Measurements from ENCODE around the gene ATP10A.

Gene ATP10A

DNA sequence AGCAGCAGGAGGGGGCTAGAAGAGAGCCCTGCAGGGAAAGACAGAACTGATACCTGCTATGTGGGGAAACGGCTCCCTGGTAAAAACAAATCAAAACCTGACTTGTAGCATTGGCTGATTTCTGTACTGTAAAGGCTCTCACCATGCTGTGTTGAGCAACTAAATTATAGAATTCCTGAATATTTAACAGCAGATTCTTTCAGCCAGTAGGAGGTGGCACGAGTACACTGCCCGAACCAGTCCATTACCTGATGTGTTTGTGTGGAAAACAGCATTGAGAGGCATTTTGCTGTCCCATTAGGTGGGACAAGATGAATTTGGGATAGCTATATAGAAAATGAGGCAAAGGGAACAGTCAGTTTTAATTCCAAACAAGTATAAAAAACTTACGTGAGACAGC is 201.2 kb downstream of the ATP10A start:
- TF ChIP-seq, protein P1, sequence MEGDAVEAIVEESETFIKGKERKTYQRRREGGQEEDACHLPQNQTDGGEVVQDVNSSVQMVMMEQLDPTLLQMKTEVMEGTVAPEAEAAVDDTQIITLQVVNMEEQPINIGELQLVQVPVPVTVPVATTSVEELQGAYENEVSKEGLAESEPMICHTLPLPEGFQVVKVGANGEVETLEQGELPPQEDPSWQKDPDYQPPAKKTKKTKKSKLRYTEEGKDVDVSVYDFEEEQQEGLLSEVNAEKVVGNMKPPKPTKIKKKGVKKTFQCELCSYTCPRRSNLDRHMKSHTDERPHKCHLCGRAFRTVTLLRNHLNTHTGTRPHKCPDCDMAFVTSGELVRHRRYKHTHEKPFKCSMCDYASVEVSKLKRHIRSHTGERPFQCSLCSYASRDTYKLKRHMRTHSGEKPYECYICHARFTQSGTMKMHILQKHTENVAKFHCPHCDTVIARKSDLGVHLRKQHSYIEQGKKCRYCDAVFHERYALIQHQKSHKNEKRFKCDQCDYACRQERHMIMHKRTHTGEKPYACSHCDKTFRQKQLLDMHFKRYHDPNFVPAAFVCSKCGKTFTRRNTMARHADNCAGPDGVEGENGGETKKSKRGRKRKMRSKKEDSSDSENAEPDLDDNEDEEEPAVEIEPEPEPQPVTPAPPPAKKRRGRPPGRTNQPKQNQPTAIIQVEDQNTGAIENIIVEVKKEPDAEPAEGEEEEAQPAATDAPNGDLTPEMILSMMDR (IDR thresholded peaks at IDR 0.05), result no peak

DNA sequence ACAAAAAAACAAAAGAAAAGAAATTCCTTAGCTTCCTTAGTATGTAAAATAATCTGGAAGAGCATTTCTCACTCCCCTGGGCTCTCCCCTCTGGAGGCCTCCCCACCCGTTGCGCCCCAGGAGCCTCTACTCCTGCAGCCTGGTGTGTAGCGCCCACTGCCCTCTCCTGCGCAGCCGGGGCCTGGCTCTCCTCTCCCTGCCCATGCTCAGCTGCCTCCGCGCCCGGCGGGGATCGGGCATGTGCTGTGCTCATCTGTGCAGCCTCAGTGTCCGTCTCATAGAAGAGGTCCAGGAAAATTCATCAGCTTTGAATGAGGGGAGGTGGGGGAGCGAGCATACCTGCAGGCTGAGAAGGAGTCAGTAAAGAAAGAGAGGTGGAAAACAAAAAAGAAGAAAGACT is 203.9 kb downstream of the ATP10A start:
- TF ChIP-seq, protein P1 (IDR thresholded peaks at IDR 0.05), result no peak

- TF ChIP-seq, protein P1 (IDR thresholded peaks at IDR 0.05), result no peak
These were observed 204.6 kb downstream of the ATP10A start for GRCh38 chr15:25658560-25658959.

DNA sequence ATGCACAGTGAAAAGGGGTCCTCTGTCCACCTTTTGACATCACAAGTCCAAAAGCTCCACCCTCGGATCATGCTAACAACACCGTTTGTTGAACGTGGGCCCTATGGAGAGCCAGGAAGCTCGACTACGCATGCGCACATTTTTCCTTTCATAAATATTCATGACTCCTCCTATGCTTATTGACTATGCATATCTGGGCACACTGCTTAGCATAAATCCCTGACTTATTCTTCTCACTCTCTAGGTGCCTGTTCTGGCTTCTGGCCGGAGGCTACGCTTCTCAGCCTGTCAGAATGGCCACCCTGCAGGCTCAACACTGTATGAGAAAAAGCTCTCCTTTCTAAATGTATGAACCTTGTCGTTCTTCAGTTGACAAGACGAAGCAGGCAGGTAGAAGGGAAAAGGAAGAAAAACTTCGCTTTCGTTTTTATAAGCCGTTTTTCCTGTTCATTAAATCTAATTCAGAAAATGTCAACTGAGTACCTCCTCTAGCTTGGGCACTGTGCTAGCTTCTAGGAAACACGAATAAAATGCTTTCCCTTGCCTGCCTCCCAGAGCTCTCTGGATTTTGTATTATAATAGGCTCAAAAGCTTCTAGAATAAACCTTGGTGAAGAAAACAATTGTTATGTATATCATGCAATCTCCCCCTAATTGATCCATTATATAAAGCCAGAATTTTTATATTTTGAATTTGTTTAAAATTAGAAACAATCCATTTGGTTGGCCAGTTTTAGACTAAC is 207.7 kb downstream of the ATP10A start:
- TF ChIP-seq, protein P1 (IDR thresholded peaks at IDR 0.05), result no peak

- TF ChIP-seq, protein P1 (IDR thresholded peaks at IDR 0.05), result no peak
These were observed 209.8 kb downstream of the ATP10A start for GRCh38 chr15:25653371-25653770.

DNA sequence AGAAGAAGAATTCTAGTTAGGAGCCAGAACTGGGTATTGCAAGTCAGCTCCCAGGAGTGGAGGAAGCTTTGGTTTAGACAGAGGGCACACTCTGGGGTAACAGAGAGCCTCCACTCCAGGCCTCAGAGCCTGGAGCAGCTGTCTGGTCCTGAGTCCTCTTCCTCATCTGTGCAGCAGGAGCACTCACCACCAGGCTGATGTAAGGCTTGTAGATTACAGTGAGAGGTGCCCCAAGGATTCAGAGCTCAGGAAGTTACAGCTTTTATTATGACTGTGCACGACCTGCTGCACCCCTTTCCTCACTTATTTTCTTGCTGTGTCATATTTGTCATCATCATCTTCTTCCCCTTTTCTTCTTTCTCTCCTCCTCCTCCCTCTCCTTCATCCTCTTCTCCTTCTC is 210.4 kb downstream of the ATP10A start:
- TF ChIP-seq, protein P1 (IDR thresholded peaks at IDR 0.05), result no peak

- TF ChIP-seq, protein P1 (IDR thresholded peaks at IDR 0.05), result no peak
These were observed 213.7 kb downstream of the ATP10A start for GRCh38 chr15:25649390-25649789.

DNA sequence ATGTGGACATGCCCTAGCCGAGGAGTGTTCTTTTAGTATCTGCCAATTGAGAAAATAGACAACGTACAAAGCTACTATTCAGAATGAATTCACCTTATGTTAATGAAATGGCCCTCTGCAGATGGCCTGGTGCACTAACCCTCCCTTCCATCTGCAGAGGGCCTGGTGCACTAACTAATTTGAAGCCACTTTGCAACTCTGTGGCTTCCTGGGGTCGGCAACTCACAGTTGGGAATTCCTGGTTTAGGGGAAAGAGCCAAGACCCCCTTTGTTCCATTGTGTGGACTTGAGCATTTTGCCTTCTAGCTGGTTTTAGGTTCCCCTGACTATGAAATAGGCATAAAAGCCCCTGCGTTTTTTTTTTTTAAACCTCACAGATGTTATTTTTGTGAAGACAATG is 220.0 kb downstream of the ATP10A start:
- TF ChIP-seq, protein P1 (IDR thresholded peaks at IDR 0.05), result no peak

Measured in LNCAP (cell line).